ENCODE data around the gene NGF. TPM values are rescaled to one million over a fixed set of nuclear protein-coding genes. Genes with fewer than 3 reads are reported as not detected.

NGF gene
- total and polyA plus RNA-seq, 9 of the 15 experiments (the other 6 are each of a cell fraction or from before 2014, with no cell fraction given): not detected

- no peak for TF ChIP-seq TAF7 (tag; IDR thresholded peaks at IDR 0.05)
- CTCF ChIA-PET (ENCODE audit: low intra/inter-chr PET ratio): no interaction called here
- POLR2A ChIA-PET: no interaction called here
- Histone ChIP-seq H4K20me1 (replicated peaks; ENCODE audit: control insufficient read depth, insufficient read depth, low read length) (no peaks in the 10 kb centered on the region), H3K4me1 (replicated peaks in 1 of 2; ENCODE audit: control insufficient read depth in 2 of 2, insufficient read depth in 2 of 2, low read length in 2 of 2) (no peaks in the 10 kb centered on the region), H3K79me2 (ENCODE audit: control insufficient read depth, insufficient read depth, low read length) (no peaks in the 10 kb centered on the region), H3K9me1 (ENCODE audit: control insufficient read depth, insufficient read depth, low read length) (no peaks in the 10 kb centered on the region), H3K36me3 (ENCODE audit: control insufficient read depth, insufficient read depth, low read length) (no peaks in the 10 kb centered on the region), H2AFZ (ENCODE audit: low read depth, low read length) (no peak overlapping the region), H3K4me2 (ENCODE audit: insufficient read depth, low read length) (no peak overlapping the region), H3K4me3 (no peak overlapping the region), H3K27ac (ENCODE audit: extremely low read depth, low read depth, low read length) (no peak overlapping the region), H3K9ac (ENCODE audit: insufficient read depth in 1 of 2, low read depth in 2 of 2, low read length in 2 of 2) (no peak overlapping the region), H3K9me3 (replicated peaks; ENCODE audit: control insufficient read depth, insufficient read depth, low read depth, low read length) (no peaks in the 10 kb centered on the region), H3K27me3 (ENCODE audit: control insufficient read depth in 2 of 2, insufficient read depth in 2 of 2, low read length in 2 of 2) (no peaks in the 10 kb centered on the region)
- FAIRE-seq (no peak), DNase-seq (ENCODE audit: extremely low read depth in 1 of 4, low spot score in 3 of 4) (no peak), ATAC-seq (no peak)
- WGBS (ENCODE audit: insufficient coverage, low coverage, missing lambda C conversion rate): 0% methylated on average over 3 of the region's 3 CpGs
- in situ Hi-C loops (cut with MboI) (no loop called here), intact Hi-C loops (cut with micrococcal nuclease) (no loop called here)
- no TSS peak for BruUV-seq (replicated peaks)
Measured at GRCh38 chr1:115240297-115240696, 97.8 kb downstream of the NGF start.

GRCh38 chr1:115239426-115239825, 98.6 kb downstream of the NGF start:
- no peaks in the 10 kb centered on the region for H3K9me1 ChIP-seq (ENCODE audit: control insufficient read depth, insufficient read depth, low read length)
- intact Hi-C loops (cut with micrococcal nuclease) (no loop called here), in situ Hi-C loops (cut with MboI) (no loop called here)
- no peak overlapping the region for H3K9ac ChIP-seq (ENCODE audit: insufficient read depth in 1 of 2, low read depth in 2 of 2, low read length in 2 of 2)
- H3K36me3 ChIP-seq (ENCODE audit: control insufficient read depth, insufficient read depth, low read length): no peaks in the 10 kb centered on the region
- H3K9me3 ChIP-seq (replicated peaks; ENCODE audit: control insufficient read depth, insufficient read depth, low read depth, low read length): no peaks in the 10 kb centered on the region
- ChIA-PET POLR2A (no interaction called here), CTCF (ENCODE audit: low intra/inter-chr PET ratio) (no interaction called here)
- H3K4me2 ChIP-seq (ENCODE audit: insufficient read depth, low read length): no peak overlapping the region
- H4K20me1 ChIP-seq (replicated peaks; ENCODE audit: control insufficient read depth, insufficient read depth, low read length): no peaks in the 10 kb centered on the region
- no peak overlapping the region for H3K4me3 ChIP-seq
- whole genome bisulfite sequencing (ENCODE audit: insufficient coverage, low coverage, missing lambda C conversion rate): 0% methylated on average over 1 of the region's 1 CpG
- no peaks in the 10 kb centered on the region for H3K27me3 ChIP-seq (ENCODE audit: control insufficient read depth in 2 of 2, insufficient read depth in 2 of 2, low read length in 2 of 2)
- no peak overlapping the region for H3K27ac ChIP-seq (ENCODE audit: extremely low read depth, low read depth, low read length)
- H3K79me2 ChIP-seq (ENCODE audit: control insufficient read depth, insufficient read depth, low read length): no peaks in the 10 kb centered on the region
- DNase-seq (ENCODE audit: extremely low read depth in 1 of 4, low spot score in 3 of 4): no peak
- H3K4me1 ChIP-seq (replicated peaks in 1 of 2; ENCODE audit: control insufficient read depth in 2 of 2, insufficient read depth in 2 of 2, low read length in 2 of 2): no peaks in the 10 kb centered on the region
- ATAC-seq: no peak
- no peak for FAIRE-seq
- no peak overlapping the region for H2AFZ ChIP-seq (ENCODE audit: low read depth, low read length)
- no TSS peak for BruUV-seq (replicated peaks)
- TF ChIP-seq CXXC5 (CRISPR knock-in tag; IDR thresholded peaks at IDR 0.05): no peak
- no peak for TF ChIP-seq ZFP91 (CRISPR knock-in tag; IDR thresholded peaks at IDR 0.05)
- no peak for TF ChIP-seq SOX6 (IDR thresholded peaks at IDR 0.05)
- no peak for TF ChIP-seq POU5F1 (IDR thresholded peaks at IDR 0.05; ENCODE audit: borderline replicate concordance, low read depth, low read length, partially characterized antibody)
- TF ChIP-seq SMAD3 (CRISPR knock-in tag; conservative IDR thresholded peaks at IDR 0.05): no peak
- TF ChIP-seq SNAPC5 (CRISPR knock-in tag; IDR thresholded peaks at IDR 0.05): no peak
- TF ChIP-seq BMI1 (IDR thresholded peaks at IDR 0.05; ENCODE audit: low read length): no peak
- TF ChIP-seq FOXK2 (conservative IDR thresholded peaks at IDR 0.05 in 1 of 2, IDR thresholded peaks at IDR 0.05 in 1 of 2; ENCODE audit: low read depth in 2 of 2): no peak
- no peak for TF ChIP-seq RBM34 (IDR thresholded peaks at IDR 0.05; ENCODE audit: borderline replicate concordance, insufficient read depth, low read length)
- no peak for TF ChIP-seq ZBTB43 (CRISPR knock-in tag; IDR thresholded peaks at IDR 0.05)
- no peak for TF ChIP-seq PTRF (tag; IDR thresholded peaks at IDR 0.05)
